HEK293 (cell line): ENCODE data around the gene CACNA2D3.

Experiments
- BCL11A ChIP-seq: fragments of 450-650 bp; formaldehyde crosslinking; IDR thresholded peaks from 2 replicates; pipeline ENCODE4 v1.5.1; 2016; ENCODE audit warnings: low read depth, missing biosample characterization, missing genetic modification characterization
- CTCF ChIP-seq: fragments of 450-650 bp; formaldehyde crosslinking; IDR thresholded peaks from 2 replicates; pipeline ENCODE4 v1.5.1; 2016; ENCODE audit warnings: missing biosample characterization, missing genetic modification characterization
- ELK4 ChIP-seq: IDR thresholded peaks from 2 replicates; pipeline ENCODE4 v1.6.1; 2011; ENCODE audit warnings: mild to moderate bottlenecking, low read depth, low read length, borderline replicate concordance
- HOXD13 ChIP-seq: sonication (generic); formaldehyde crosslinking; IDR thresholded peaks from 2 replicates; pipeline ENCODE4 v1.8.0; 2022; ENCODE audit warnings: missing genetic modification reagents, borderline replicate concordance
- TSHZ1 ChIP-seq: fragments of 450-650 bp; formaldehyde crosslinking; IDR thresholded peaks from 2 replicates; pipeline ENCODE4 v1.5.1; 2016; ENCODE audit warnings: missing biosample characterization, missing genetic modification characterization, borderline replicate concordance
- ZBTB11 ChIP-seq: fragments of 450-650 bp; formaldehyde crosslinking; conservative IDR thresholded peaks from 2 replicates; pipeline ENCODE4 v1.5.1; 2016; ENCODE audit warnings: low read depth, missing biosample characterization, missing genetic modification characterization
- ZBTB8A ChIP-seq: fragments of 450-650 bp; formaldehyde crosslinking; IDR thresholded peaks from 2 replicates; pipeline ENCODE4 v1.5.1; 2016; ENCODE audit warnings: missing biosample characterization, missing genetic modification characterization
- ZFP37 ChIP-seq: fragments of 450-650 bp; formaldehyde crosslinking; IDR thresholded peaks from 2 replicates; pipeline ENCODE4 v1.5.1; 2016; ENCODE audit warnings: missing biosample characterization, missing genetic modification characterization
- ZNF146 ChIP-seq: fragments of 450-650 bp; formaldehyde crosslinking; IDR thresholded peaks from 2 replicates; pipeline ENCODE4 v1.5.1; 2016; ENCODE audit warnings: missing biosample characterization, missing genetic modification characterization
- ZNF274 ChIP-seq, 2 experiments: fragments of 200-500 bp in 1 of 2; fragments of 450-650 bp in 1 of 2; sonication (Bioruptor generic) in 1 of 2; formaldehyde crosslinking in 1 of 2; IDR thresholded peaks; 2 replicates each; pipeline versions ENCODE4 v1.5.1 to v1.6.1; 2014 to 2016; ENCODE audit warnings: borderline replicate concordance in 1 of 2, inconsistent platforms in 1 of 2, low read length in 1 of 2, missing biosample characterization in 1 of 2, missing genetic modification characterization in 1 of 2
- ZNF37A ChIP-seq: fragments of 450-650 bp; IDR thresholded peaks from 2 replicates; pipeline ENCODE4 v1.5.1; 2018; ENCODE audit warnings: missing biosample characterization, missing genetic modification characterization
- ZNF549 ChIP-seq: fragments of 450-650 bp; IDR thresholded peaks from 2 replicates; pipeline ENCODE4 v1.5.1; 2018; ENCODE audit warnings: missing biosample characterization, missing genetic modification characterization, mild to moderate bottlenecking, inconsistent platforms, moderate library complexity
- ZNF621 ChIP-seq: fragments of 450-650 bp; formaldehyde crosslinking; IDR thresholded peaks from 2 replicates; pipeline ENCODE4 v1.5.1; 2017; ENCODE audit warnings: missing biosample characterization, missing genetic modification characterization

GRCh38 chr3:54878145-54878544 lies 755.8 kb downstream of the CACNA2D3 start:
- TF ChIP-seq ZBTB8A: no peak
- no peak for TF ChIP-seq ZNF621 (tag by site-specific recombination)
- no peak for TF ChIP-seq ZNF146 (tag by site-specific recombination)
- no peak for TF ChIP-seq HOXD13
- no peak for TF ChIP-seq CTCF (tag by site-specific recombination)
- no peak for TF ChIP-seq ZFP37 (tag by site-specific recombination)
- TF ChIP-seq ZNF37A (tag by site-specific recombination): no peak
- TF ChIP-seq ZBTB11 (tag by site-specific recombination): no peak
- no peak for TF ChIP-seq ELK4
- TF ChIP-seq TSHZ1: no peak
- TF ChIP-seq BCL11A (tag by site-specific recombination): no peak
- TF ChIP-seq ZNF274 (IDR thresholded peaks at IDR 0.05; ENCODE audit: low read length): no peak
- no peak for TF ChIP-seq ZNF274 (tag by site-specific recombination; IDR thresholded peaks at IDR 0.05; ENCODE audit: borderline replicate concordance)
- TF ChIP-seq ZNF549 (tag by site-specific recombination): no peak
